Epithelial cell of esophagus (primary cell): ENCODE results near the gene SYNPR.

Experiments used
- DNase-seq: peaks from one replicate; pipeline ENCODE4 v3.0.0; 2010; ENCODE audit warnings: low read depth
- H3K4me3 ChIP-seq: 2 replicates; pipeline ENCODE4 v1.5.1; 2011; ENCODE audit warnings: mild to moderate bottlenecking, low read length, control low read depth
- CTCF ChIP-seq: IDR thresholded peaks from 2 replicates; pipeline ENCODE4 v1.5.1; 2011; ENCODE audit warnings: low read depth, mild to moderate bottlenecking, low read length, control low read depth, inconsistent platforms; ENCODE audit not compliant: insufficient read depth; ENCODE audit errors: missing control alignments

SYNPR gene

GRCh38 chr3:63662500-63662899, 384.4 kb downstream of the SYNPR start:
- peak; percentile 34 for TF ChIP-seq CTCF
- H3K4me3 ChIP-seq: no peak overlapping the region
- DNase-seq: peak; percentile 46
